ENCODE results near the gene ZNF491.

GRCh38 chr19:11766597-11767591 is 31.4 kb upstream of the ZNF491 start, which contains the start of gene ZNF441:
- TF ChIP-seq, protein P1, sequence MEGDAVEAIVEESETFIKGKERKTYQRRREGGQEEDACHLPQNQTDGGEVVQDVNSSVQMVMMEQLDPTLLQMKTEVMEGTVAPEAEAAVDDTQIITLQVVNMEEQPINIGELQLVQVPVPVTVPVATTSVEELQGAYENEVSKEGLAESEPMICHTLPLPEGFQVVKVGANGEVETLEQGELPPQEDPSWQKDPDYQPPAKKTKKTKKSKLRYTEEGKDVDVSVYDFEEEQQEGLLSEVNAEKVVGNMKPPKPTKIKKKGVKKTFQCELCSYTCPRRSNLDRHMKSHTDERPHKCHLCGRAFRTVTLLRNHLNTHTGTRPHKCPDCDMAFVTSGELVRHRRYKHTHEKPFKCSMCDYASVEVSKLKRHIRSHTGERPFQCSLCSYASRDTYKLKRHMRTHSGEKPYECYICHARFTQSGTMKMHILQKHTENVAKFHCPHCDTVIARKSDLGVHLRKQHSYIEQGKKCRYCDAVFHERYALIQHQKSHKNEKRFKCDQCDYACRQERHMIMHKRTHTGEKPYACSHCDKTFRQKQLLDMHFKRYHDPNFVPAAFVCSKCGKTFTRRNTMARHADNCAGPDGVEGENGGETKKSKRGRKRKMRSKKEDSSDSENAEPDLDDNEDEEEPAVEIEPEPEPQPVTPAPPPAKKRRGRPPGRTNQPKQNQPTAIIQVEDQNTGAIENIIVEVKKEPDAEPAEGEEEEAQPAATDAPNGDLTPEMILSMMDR (conservative IDR thresholded peaks at IDR 0.05 in 1 of 2, IDR thresholded peaks at IDR 0.05 in 1 of 2; ENCODE audit: low read depth in 1 of 2, low read length in 2 of 2), result no peak
- no peak for TF ChIP-seq EZH2 (IDR thresholded peaks at IDR 0.05; ENCODE audit: low read length, missing control alignments)
